ENCODE data around the gene TGM6. TPM values are rescaled to one million over a fixed set of nuclear protein-coding genes. Genes with fewer than 3 reads are reported as not detected.

Gene TGM6
- polyA plus RNA-seq (2013, experiment 1 of 4): not detected
- polyA plus RNA-seq (2013, experiment 2 of 4): not detected
- polyA plus RNA-seq (2013, experiment 3 of 4): not detected
- not detected for polyA plus RNA-seq (2013, experiment 4 of 4)

DNA sequence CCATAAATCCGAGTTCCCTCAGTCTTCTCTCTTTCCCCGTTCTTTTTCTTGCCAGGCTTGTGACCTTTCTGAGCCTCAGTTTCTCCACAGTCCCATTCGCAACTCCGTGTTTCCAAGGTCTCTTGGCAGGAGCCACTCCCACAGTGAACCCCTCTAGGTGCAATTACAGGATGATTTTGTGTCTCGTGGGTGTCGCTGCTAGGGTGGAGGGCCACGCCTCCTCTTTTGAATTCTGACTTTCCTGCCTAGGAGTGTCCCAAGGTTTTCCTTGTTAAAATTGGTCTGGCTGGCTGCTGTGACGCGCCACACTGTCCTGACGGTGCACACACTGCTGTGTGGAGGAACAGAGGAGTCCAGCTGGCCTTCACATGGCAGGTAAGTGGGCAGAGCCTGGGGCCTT lies at the start of gene TGM6:
Gene TGM6, plus strand, starts transcription at position 301 of the 400 bp plus-strand sequence. Its CDS starts 68 bp downstream, at position 369.
- H3K36me3 ChIP-seq (ENCODE audit: control insufficient read depth, insufficient read depth, low read length): no peaks in the 10 kb centered on the region
- WGBS, 2 experiments: 93 to 94% methylated on average over 10 of the region's 10 CpGs
- H3K4me1 ChIP-seq (ENCODE audit: control insufficient read depth, insufficient read depth, low read length): peaks cover 6% of the 10 kb centered on the region
- H3K27me3 ChIP-seq (ENCODE audit: control insufficient read depth, insufficient read depth, low read length, poor library complexity, severe bottlenecking): no peaks in the 10 kb centered on the region
- H3K27ac ChIP-seq (ENCODE audit: insufficient read depth, low read depth, low read length, poor library complexity, severe bottlenecking): no peak within 1 kb of the TSS
- no peak within 1 kb of the TSS for H3K4me3 ChIP-seq (ENCODE audit: insufficient read depth, low read depth, low read length)
- no peaks in the 10 kb centered on the region for H3K9me3 ChIP-seq (ENCODE audit: control insufficient read depth, low read length)

DNA sequence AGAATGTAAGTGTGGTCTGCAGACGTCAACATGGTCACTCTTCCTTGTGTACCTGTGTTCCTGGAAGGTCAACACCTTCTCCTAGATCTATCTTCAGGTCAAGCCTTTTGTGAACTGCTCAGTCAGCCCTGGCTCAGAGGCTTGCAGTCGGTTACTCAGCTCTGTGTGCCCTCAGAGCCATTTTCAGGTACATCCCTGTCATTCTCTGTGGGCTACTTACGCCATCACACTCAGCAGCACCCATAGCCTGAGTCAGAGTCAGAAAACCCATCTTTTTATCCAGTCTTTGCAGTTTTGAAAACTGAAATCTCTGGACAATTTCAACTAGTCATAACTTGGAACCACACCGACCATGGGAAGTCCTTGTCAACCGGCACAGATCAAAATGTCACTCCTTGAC lies 49.6 kb upstream of the TGM6 start:
- no peak overlapping the region for H3K27ac ChIP-seq (ENCODE audit: insufficient read depth, low read depth, low read length, poor library complexity, severe bottlenecking)
- no peaks in the 10 kb centered on the region for H3K9me3 ChIP-seq (ENCODE audit: control insufficient read depth, low read length)
- WGBS, 2 experiments: 92% methylated on average over 5 of the region's 5 CpGs
- H3K4me1 ChIP-seq (ENCODE audit: control insufficient read depth, insufficient read depth, low read length): no peaks in the 10 kb centered on the region
- H3K4me3 ChIP-seq (ENCODE audit: insufficient read depth, low read depth, low read length): no peak overlapping the region
- H3K27me3 ChIP-seq (ENCODE audit: control insufficient read depth, insufficient read depth, low read length, poor library complexity, severe bottlenecking): no peaks in the 10 kb centered on the region
- no peaks in the 10 kb centered on the region for H3K36me3 ChIP-seq (ENCODE audit: control insufficient read depth, insufficient read depth, low read length)

- Histone ChIP-seq H3K27me3 (ENCODE audit: control insufficient read depth, insufficient read depth, low read length, poor library complexity, severe bottlenecking) (no peaks in the 10 kb centered on the region), H3K27ac (ENCODE audit: insufficient read depth, low read depth, low read length, poor library complexity, severe bottlenecking) (no peak overlapping the region), H3K4me3 (ENCODE audit: insufficient read depth, low read depth, low read length) (no peak overlapping the region), H3K4me1 (ENCODE audit: control insufficient read depth, insufficient read depth, low read length) (no peaks in the 10 kb centered on the region), H3K36me3 (ENCODE audit: control insufficient read depth, insufficient read depth, low read length) (no peaks in the 10 kb centered on the region), H3K9me3 (ENCODE audit: control insufficient read depth, low read length) (no peaks in the 10 kb centered on the region)
- 94 to 95% methylated on average over 17 of the region's 17 CpGs for WGBS, 2 experiments
Measured at GRCh38 chr20:2331901-2332565, 48.7 kb upstream of the TGM6 start.

- H3K27ac ChIP-seq (ENCODE audit: insufficient read depth, low read depth, low read length, poor library complexity, severe bottlenecking): no peak overlapping the region
- no peak overlapping the region for H3K4me3 ChIP-seq (ENCODE audit: insufficient read depth, low read depth, low read length)
- H3K27me3 ChIP-seq (ENCODE audit: control insufficient read depth, insufficient read depth, low read length, poor library complexity, severe bottlenecking): no peaks in the 10 kb centered on the region
- H3K4me1 ChIP-seq (ENCODE audit: control insufficient read depth, insufficient read depth, low read length): no peaks in the 10 kb centered on the region
- WGBS, 2 experiments: 88 to 90% methylated on average over 4 of the region's 4 CpGs
- H3K9me3 ChIP-seq (ENCODE audit: control insufficient read depth, low read length): no peaks in the 10 kb centered on the region
- no peaks in the 10 kb centered on the region for H3K36me3 ChIP-seq (ENCODE audit: control insufficient read depth, insufficient read depth, low read length)
Measured at GRCh38 chr20:2332711-2333110, 48.0 kb upstream of the TGM6 start.

DNA sequence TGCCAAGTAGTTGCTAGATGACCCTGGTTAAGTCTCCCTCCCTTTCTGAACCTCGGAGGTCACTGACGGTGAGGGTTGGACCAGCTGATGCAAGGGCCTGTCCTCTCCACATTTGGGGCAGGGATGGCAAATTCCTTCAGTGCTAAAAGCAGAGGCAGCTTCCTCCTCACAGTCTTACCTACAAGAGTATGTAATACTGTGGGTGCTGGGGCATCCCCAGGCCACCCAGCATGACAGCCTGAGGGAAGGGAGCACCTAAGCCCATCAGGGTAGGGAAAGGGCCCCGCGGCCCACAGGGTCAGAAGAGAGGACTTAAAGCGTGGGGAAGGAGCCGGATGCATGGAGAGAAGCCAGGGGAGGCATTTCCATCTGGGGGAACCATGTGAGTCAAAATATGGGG lies 46.9 kb upstream of the TGM6 start:
- H3K27ac ChIP-seq (ENCODE audit: insufficient read depth, low read depth, low read length, poor library complexity, severe bottlenecking): no peak overlapping the region
- H3K9me3 ChIP-seq (ENCODE audit: control insufficient read depth, low read length): no peaks in the 10 kb centered on the region
- H3K27me3 ChIP-seq (ENCODE audit: control insufficient read depth, insufficient read depth, low read length, poor library complexity, severe bottlenecking): no peaks in the 10 kb centered on the region
- H3K4me3 ChIP-seq (ENCODE audit: insufficient read depth, low read depth, low read length): no peak overlapping the region
- no peaks in the 10 kb centered on the region for H3K4me1 ChIP-seq (ENCODE audit: control insufficient read depth, insufficient read depth, low read length)
- no peaks in the 10 kb centered on the region for H3K36me3 ChIP-seq (ENCODE audit: control insufficient read depth, insufficient read depth, low read length)
- 88 to 92% methylated on average over 6 of the region's 6 CpGs for WGBS, 2 experiments

DNA sequence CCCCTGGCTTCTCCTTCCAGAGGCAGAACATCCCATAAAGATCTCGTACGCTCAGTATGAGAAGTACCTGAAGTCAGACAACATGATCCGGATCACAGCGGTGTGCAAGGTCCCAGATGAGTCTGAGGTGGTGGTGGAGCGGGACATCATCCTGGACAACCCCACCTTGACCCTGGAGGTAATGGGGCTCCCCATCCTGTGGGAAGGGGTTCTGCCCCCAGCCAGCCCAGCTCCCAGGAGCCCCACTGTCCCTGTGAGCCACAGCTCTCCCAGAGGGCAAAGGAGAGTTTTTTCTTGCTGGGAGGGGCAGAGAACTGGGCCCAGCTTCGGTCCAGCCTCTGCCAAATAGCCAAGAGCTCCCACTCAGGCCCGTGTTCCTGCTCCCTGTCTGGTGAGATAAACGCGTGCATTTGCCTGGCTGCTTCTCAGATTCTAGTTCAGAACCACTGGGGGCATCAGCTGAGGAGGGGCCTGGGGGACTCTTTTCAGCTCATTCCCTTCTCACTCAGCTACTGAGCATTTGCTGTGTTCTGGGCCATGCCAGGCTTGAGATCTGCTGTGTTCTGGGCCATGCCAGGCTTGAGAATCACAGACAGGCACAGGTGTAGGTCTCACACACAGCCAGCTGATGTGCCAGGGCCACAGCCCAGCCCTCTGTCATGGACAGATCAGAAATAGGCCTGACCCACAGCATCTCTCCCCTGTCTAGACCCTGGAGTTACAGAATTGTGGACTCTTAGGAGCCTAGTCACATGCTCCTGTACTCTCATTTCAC lies 45.4 kb upstream of the TGM6 start:
- Histone ChIP-seq H3K4me3 (ENCODE audit: insufficient read depth, low read depth, low read length) (no peak overlapping the region), H3K27ac (ENCODE audit: insufficient read depth, low read depth, low read length, poor library complexity, severe bottlenecking) (no peak overlapping the region), H3K27me3 (ENCODE audit: control insufficient read depth, insufficient read depth, low read length, poor library complexity, severe bottlenecking) (no peaks in the 10 kb centered on the region), H3K36me3 (ENCODE audit: control insufficient read depth, insufficient read depth, low read length) (no peaks in the 10 kb centered on the region), H3K9me3 (ENCODE audit: control insufficient read depth, low read length) (no peaks in the 10 kb centered on the region), H3K4me1 (ENCODE audit: control insufficient read depth, insufficient read depth, low read length) (no peaks in the 10 kb centered on the region)
- WGBS, 2 experiments: 94 to 95% methylated on average over 9 of the region's 9 CpGs

GRCh38 chr20:2336471-2336870 lies 44.2 kb upstream of the TGM6 start:
- no peaks in the 10 kb centered on the region for H3K27me3 ChIP-seq (ENCODE audit: control insufficient read depth, insufficient read depth, low read length, poor library complexity, severe bottlenecking)
- no peak overlapping the region for H3K27ac ChIP-seq (ENCODE audit: insufficient read depth, low read depth, low read length, poor library complexity, severe bottlenecking)
- no peaks in the 10 kb centered on the region for H3K36me3 ChIP-seq (ENCODE audit: control insufficient read depth, insufficient read depth, low read length)
- no peak overlapping the region for H3K4me3 ChIP-seq (ENCODE audit: insufficient read depth, low read depth, low read length)
- WGBS, 2 experiments: 92 to 93% methylated on average over 4 of the region's 4 CpGs
- H3K4me1 ChIP-seq (ENCODE audit: control insufficient read depth, insufficient read depth, low read length): no peaks in the 10 kb centered on the region
- H3K9me3 ChIP-seq (ENCODE audit: control insufficient read depth, low read length): no peaks in the 10 kb centered on the region

DNA sequence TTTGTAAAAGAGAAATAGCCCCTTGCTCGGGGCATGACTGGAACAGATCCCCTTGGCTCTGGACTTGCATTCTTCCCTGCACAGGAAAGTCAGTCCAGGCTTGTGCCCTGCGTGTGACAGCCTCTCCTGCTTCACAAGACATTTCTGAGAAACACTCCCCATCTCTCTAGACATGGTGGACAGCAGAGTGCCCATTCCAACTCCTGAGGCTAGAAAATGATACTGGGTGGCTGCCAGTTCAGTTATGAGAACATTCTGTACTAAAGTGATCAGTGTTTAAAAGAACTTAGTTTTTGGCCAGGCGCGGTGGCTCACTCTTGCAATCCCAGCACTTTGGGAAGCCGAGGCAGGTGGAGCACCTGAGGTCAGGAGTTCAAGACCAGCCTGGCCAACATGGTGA lies 43.6 kb upstream of the TGM6 start:
- 93 to 95% methylated on average over 5 of the region's 5 CpGs for WGBS, 2 experiments
- H3K4me1 ChIP-seq (ENCODE audit: control insufficient read depth, insufficient read depth, low read length): no peaks in the 10 kb centered on the region
- no peaks in the 10 kb centered on the region for H3K36me3 ChIP-seq (ENCODE audit: control insufficient read depth, insufficient read depth, low read length)

GRCh38 chr20:2338411-2339066 lies 42.2 kb upstream of the TGM6 start:
- 95 to 98% methylated on average over 5 of the region's 5 CpGs for WGBS, 2 experiments

More for the DNA sequence above, 43.6 kb upstream of the TGM6 start:
- H3K9me3 ChIP-seq (ENCODE audit: control insufficient read depth, low read length): no peaks in the 10 kb centered on the region
- H3K27ac ChIP-seq (ENCODE audit: insufficient read depth, low read depth, low read length, poor library complexity, severe bottlenecking): no peak overlapping the region
- no peak overlapping the region for H3K4me3 ChIP-seq (ENCODE audit: insufficient read depth, low read depth, low read length)
- H3K27me3 ChIP-seq (ENCODE audit: control insufficient read depth, insufficient read depth, low read length, poor library complexity, severe bottlenecking): no peaks in the 10 kb centered on the region

GRCh38 chr20:2340136-2340535 lies 40.6 kb upstream of the TGM6 start:
- H3K27ac ChIP-seq (ENCODE audit: insufficient read depth, low read depth, low read length, poor library complexity, severe bottlenecking): no peak overlapping the region
- H3K9me3 ChIP-seq (ENCODE audit: control insufficient read depth, low read length): no peaks in the 10 kb centered on the region
- no peaks in the 10 kb centered on the region for H3K36me3 ChIP-seq (ENCODE audit: control insufficient read depth, insufficient read depth, low read length)
- H3K4me3 ChIP-seq (ENCODE audit: insufficient read depth, low read depth, low read length): no peak overlapping the region
- no peaks in the 10 kb centered on the region for H3K27me3 ChIP-seq (ENCODE audit: control insufficient read depth, insufficient read depth, low read length, poor library complexity, severe bottlenecking)
- no peaks in the 10 kb centered on the region for H3K4me1 ChIP-seq (ENCODE audit: control insufficient read depth, insufficient read depth, low read length)
- 94 to 95% methylated on average over 11 of the region's 11 CpGs for WGBS, 2 experiments

More at GRCh38 chr20:2338411-2339066, 42.2 kb upstream of the TGM6 start:
- Histone ChIP-seq H3K4me1 (ENCODE audit: control insufficient read depth, insufficient read depth, low read length) (no peaks in the 10 kb centered on the region), H3K4me3 (ENCODE audit: insufficient read depth, low read depth, low read length) (no peak overlapping the region), H3K27me3 (ENCODE audit: control insufficient read depth, insufficient read depth, low read length, poor library complexity, severe bottlenecking) (no peaks in the 10 kb centered on the region), H3K27ac (ENCODE audit: insufficient read depth, low read depth, low read length, poor library complexity, severe bottlenecking) (no peak overlapping the region), H3K9me3 (ENCODE audit: control insufficient read depth, low read length) (no peaks in the 10 kb centered on the region), H3K36me3 (ENCODE audit: control insufficient read depth, insufficient read depth, low read length) (no peaks in the 10 kb centered on the region)
